K562 (cell line): ENCODE measurements around the gene TOR3A. TPM values are rescaled to one million over a fixed set of nuclear protein-coding genes. Genes with fewer than 3 reads are reported as not detected.

Experiments
- FOXM1 ChIP-seq, 2 experiments: fragments of 450-650 bp in 1 of 2; sonication (generic) in 1 of 2; formaldehyde crosslinking in 1 of 2; IDR thresholded peaks; 2 replicates each; pipeline versions ENCODE4 v1.6.1 to v1.9.0; 2017 to 2022; ENCODE audit warnings: low read depth in 2 of 2, mild to moderate bottlenecking in 2 of 2, missing genetic modification reagents in 1 of 2, moderate library complexity in 1 of 2
- MCM5 ChIP-seq: fragments of 450-650 bp; IDR thresholded peaks from 2 replicates; pipeline ENCODE4 v1.6.1; 2016; ENCODE audit warnings: low read depth
- NFE2L1 ChIP-seq: fragments of 450-650 bp; IDR thresholded peaks from 2 replicates; pipeline ENCODE4 v1.6.1; 2016; ENCODE audit warnings: missing genetic modification characterization, low read depth, mild to moderate bottlenecking, missing compliant biosample characterization, moderate library complexity, borderline replicate concordance
- NR3C1 ChIP-seq: sonication (generic); formaldehyde crosslinking; IDR thresholded peaks from 2 replicates; pipeline ENCODE4 v1.8.1; 2022; ENCODE audit warnings: missing genetic modification reagents
- SMARCE1 ChIP-seq: fragments of 450-650 bp; IDR thresholded peaks from 2 replicates; pipeline ENCODE4 v1.7.1; 2016; ENCODE audit warnings: mild to moderate bottlenecking
- SREBF2 ChIP-seq: sonication (generic); formaldehyde crosslinking; IDR thresholded peaks from 2 replicates; pipeline ENCODE4 v1.4.0; 2020; ENCODE audit warnings: mild to moderate bottlenecking, missing genetic modification reagents
- SUPT5H ChIP-seq: fragments of 450-650 bp; IDR thresholded peaks from 2 replicates; pipeline ENCODE4 v1.6.1; 2016
- TAL1 ChIP-seq: fragments of 450-650 bp; IDR thresholded peaks from 2 replicates; pipeline ENCODE4 v1.6.1; 2016; ENCODE audit warnings: mild to moderate bottlenecking
- TBL1XR1 ChIP-seq, 2 experiments: IDR thresholded peaks; 2 replicates each; pipeline ENCODE4 v1.6.1; 2012; ENCODE audit warnings: improper control_type of control experiment in 2 of 2, low read length in 2 of 2, mild to moderate bottlenecking in 1 of 2
- U2AF1 ChIP-seq: fragments of 200-400 bp; formaldehyde crosslinking; optimal IDR thresholded peaks from 2 replicates; pipeline ENCODE3; 2017; ENCODE audit warnings: mild to moderate bottlenecking, low read depth, low read length, moderate library complexity
- polyA plus RNA-seq, 8 experiments: library from polyadenylated mRNA; depleted of rRNA in 4 of 8; stranded (reverse) in 5 of 8; unstranded in 3 of 8; fragments of >200 nt; fragmentation: Nextera tagmentation in 2 of 8; fragmentation: Illumina TruSeq in 1 of 8; extraction: Ambion mirVana in 2 of 8; extraction: Trizol in 1 of 8; gene quantifications; 2 replicates each; pipeline versions ENCODE4 v1.2.1 to v1.2.3, GENCODE V29; 2011 to 2014; ENCODE audit warnings: inconsistent platforms in 1 of 8, missing spikeins in 1 of 8
- total RNA-seq, 7 experiments: library from RNA; depleted of rRNA in 6 of 7; stranded (reverse); fragments of >200 nt in 6 of 7; fragmentation: Illumina TruSeq in 2 of 7; extraction: Trizol in 2 of 7; gene quantifications; 2 replicates each; pipeline versions ENCODE4 v1.2.1 to v1.2.3, GENCODE V29; 2011 to 2021; ENCODE audit warnings: low replicate concordance in 1 of 7
- TF ChIP-seq, protein P1 (sequence below): fragments of 250-450 bp; sonication (Bioruptor Pico); IDR thresholded peaks from 2 replicates; pipeline ENCODE4 v1.6.1; 2021; ENCODE audit warnings: mild to moderate bottlenecking
- TF ChIP-seq, protein P2 (sequence below): fragments of 250-450 bp; sonication (Bioruptor Pico); IDR thresholded peaks from 2 replicates; pipeline ENCODE4 v1.4.0; 2020; ENCODE audit warnings: mild to moderate bottlenecking, moderate library complexity
- TF ChIP-seq, protein P3 (sequence below), 2 experiments: fragments of 200-800 bp in 1 of 2; sonication (Bioruptor generic) in 1 of 2; sonication (generic) in 1 of 2; formaldehyde crosslinking in 1 of 2; IDR thresholded peaks in 1 of 2; conservative IDR thresholded peaks in 1 of 2; 2 replicates each; pipeline versions ENCODE4 v1.5.0 to v1.6.1; 2016 to 2020; ENCODE audit warnings: missing compliant biosample characterization in 1 of 2, missing genetic modification characterization in 1 of 2, missing genetic modification reagents in 1 of 2
- TF ChIP-seq, protein P4 (sequence below): sonication (generic); formaldehyde crosslinking; IDR thresholded peaks from 2 replicates; pipeline ENCODE4 v1.8.0; 2022; ENCODE audit warnings: mild to moderate bottlenecking, missing genetic modification reagents
- TF ChIP-seq, protein P5 (sequence below): fragments of 200-800 bp; sonication (Bioruptor generic); IDR thresholded peaks from 2 replicates; pipeline ENCODE4 v1.6.1; 2017; ENCODE audit warnings: missing genetic modification characterization, missing compliant biosample characterization

Gene TOR3A
- total and polyA plus RNA-seq, 9 of the 15 experiments (the other 6 are each of a cell fraction or from before 2014, with no cell fraction given) = 7.9 to 94.5 (median 39.7) TPM

DNA sequence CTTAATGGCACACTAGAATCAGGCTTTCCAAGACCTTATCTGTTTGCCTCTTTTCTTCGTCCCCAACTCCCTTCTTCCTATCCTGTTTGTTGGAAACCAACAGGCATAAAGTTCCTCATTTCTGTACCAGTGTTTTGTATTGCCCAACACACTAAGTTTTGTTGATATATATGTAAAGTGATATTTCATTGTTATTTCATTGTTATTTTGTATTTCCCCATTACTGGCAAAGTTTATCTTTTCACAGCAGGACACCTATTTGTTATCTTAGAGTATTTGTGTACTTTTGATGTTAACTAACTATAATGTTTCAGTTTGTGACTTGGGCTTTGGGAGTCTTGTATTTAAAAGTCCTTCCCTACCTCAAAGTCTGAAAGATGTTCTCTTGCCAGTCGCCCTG, 29.1 kb upstream of the TOR3A start (continued):
- TF ChIP-seq, protein P1, sequence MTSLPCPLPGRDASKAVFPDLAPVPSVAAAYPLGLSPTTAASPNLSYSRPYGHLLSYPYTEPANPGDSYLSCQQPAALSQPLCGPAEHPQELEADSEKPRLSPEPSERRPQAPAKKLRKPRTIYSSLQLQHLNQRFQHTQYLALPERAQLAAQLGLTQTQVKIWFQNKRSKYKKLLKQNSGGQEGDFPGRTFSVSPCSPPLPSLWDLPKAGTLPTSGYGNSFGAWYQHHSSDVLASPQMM (CRISPR knock-in tag) = no peak
- TF ChIP-seq, protein P2, sequence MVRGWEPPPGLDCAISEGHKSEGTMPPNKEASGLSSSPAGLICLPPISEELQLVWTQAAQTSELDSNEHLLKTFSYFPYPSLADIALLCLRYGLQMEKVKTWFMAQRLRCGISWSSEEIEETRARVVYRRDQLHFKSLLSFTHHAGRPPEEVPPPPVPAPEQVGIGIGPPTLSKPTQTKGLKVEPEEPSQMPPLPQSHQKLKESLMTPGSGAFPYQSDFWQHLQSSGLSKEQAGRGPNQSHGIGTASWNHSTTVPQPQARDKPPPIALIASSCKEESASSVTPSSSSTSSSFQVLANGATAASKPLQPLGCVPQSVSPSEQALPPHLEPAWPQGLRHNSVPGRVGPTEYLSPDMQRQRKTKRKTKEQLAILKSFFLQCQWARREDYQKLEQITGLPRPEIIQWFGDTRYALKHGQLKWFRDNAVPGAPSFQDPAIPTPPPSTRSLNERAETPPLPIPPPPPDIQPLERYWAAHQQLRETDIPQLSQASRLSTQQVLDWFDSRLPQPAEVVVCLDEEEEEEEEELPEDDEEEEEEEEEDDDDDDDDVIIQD (CRISPR knock-in tag) = no peak
- TF ChIP-seq, protein P3, sequence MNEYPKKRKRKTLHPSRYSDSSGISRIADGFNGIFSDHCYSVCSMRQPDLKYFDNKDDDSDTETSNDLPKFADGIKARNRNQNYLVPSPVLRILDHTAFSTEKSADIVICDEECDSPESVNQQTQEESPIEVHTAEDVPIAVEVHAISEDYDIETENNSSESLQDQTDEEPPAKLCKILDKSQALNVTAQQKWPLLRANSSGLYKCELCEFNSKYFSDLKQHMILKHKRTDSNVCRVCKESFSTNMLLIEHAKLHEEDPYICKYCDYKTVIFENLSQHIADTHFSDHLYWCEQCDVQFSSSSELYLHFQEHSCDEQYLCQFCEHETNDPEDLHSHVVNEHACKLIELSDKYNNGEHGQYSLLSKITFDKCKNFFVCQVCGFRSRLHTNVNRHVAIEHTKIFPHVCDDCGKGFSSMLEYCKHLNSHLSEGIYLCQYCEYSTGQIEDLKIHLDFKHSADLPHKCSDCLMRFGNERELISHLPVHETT (CRISPR knock-in tag; conservative IDR thresholded peaks at IDR 0.05 in 1 of 2, IDR thresholded peaks at IDR 0.05 in 1 of 2) = no peak
- TF ChIP-seq SMARCE1 = peak; percentile 61; the same call in 1 of the 2 replicates
- TF ChIP-seq MCM5 = no peak
- no peak for TF ChIP-seq SUPT5H
- TF ChIP-seq SREBF2 (CRISPR knock-in tag) = no peak
- TF ChIP-seq TAL1 = peak; percentile 48
- TF ChIP-seq NFE2L1 = no peak
- TF ChIP-seq, protein P4, sequence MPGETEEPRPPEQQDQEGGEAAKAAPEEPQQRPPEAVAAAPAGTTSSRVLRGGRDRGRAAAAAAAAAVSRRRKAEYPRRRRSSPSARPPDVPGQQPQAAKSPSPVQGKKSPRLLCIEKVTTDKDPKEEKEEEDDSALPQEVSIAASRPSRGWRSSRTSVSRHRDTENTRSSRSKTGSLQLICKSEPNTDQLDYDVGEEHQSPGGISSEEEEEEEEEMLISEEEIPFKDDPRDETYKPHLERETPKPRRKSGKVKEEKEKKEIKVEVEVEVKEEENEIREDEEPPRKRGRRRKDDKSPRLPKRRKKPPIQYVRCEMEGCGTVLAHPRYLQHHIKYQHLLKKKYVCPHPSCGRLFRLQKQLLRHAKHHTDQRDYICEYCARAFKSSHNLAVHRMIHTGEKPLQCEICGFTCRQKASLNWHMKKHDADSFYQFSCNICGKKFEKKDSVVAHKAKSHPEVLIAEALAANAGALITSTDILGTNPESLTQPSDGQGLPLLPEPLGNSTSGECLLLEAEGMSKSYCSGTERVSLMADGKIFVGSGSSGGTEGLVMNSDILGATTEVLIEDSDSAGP (CRISPR knock-in tag) = no peak
- no peak for TF ChIP-seq NR3C1 (CRISPR knock-in tag)
- no peak for TF ChIP-seq TBL1XR1 (IDR thresholded peaks at IDR 0.05; ENCODE audit: low read length in 2 of 2)
- TF ChIP-seq U2AF1 = no peak
- TF ChIP-seq, protein P5, sequence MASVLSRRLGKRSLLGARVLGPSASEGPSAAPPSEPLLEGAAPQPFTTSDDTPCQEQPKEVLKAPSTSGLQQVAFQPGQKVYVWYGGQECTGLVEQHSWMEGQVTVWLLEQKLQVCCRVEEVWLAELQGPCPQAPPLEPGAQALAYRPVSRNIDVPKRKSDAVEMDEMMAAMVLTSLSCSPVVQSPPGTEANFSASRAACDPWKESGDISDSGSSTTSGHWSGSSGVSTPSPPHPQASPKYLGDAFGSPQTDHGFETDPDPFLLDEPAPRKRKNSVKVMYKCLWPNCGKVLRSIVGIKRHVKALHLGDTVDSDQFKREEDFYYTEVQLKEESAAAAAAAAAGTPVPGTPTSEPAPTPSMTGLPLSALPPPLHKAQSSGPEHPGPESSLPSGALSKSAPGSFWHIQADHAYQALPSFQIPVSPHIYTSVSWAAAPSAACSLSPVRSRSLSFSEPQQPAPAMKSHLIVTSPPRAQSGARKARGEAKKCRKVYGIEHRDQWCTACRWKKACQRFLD (CRISPR knock-in tag) = 0 out of 2 replicates have a peak, but pooled peaks have one; percentile 42
- TF ChIP-seq FOXM1 (IDR thresholded peaks at IDR 0.05; ENCODE audit: low read depth) = no peak
- TF ChIP-seq FOXM1 (CRISPR knock-in tag; IDR thresholded peaks at IDR 0.05; ENCODE audit: low read depth) = no peak
